HEK293 (cell line): ENCODE measurements around the gene TGFB1.

Source experiments
- GLI2 ChIP-seq: fragments of 450-650 bp; formaldehyde crosslinking; IDR thresholded peaks from 2 replicates; pipeline ENCODE4; 2017; ENCODE audit warnings: missing biosample characterization, missing genetic modification characterization, low read depth, borderline replicate concordance
- KLF9 ChIP-seq: fragments of 450-650 bp; formaldehyde crosslinking; IDR thresholded peaks from 2 replicates; pipeline ENCODE4 v1.5.1; 2016; ENCODE audit warnings: missing biosample characterization, missing genetic modification characterization, low read depth
- SCRT1 ChIP-seq: fragments of 450-650 bp; formaldehyde crosslinking; IDR thresholded peaks from 2 replicates; pipeline ENCODE4 v1.5.1; 2016; ENCODE audit warnings: missing biosample characterization, missing genetic modification characterization, borderline replicate concordance
- ZNF140 ChIP-seq: fragments of 450-650 bp; formaldehyde crosslinking; IDR thresholded peaks from 2 replicates; pipeline ENCODE4 v1.5.1; 2016; ENCODE audit warnings: missing biosample characterization, missing genetic modification characterization
- ZNF174 ChIP-seq: fragments of 450-650 bp; formaldehyde crosslinking; IDR thresholded peaks from 2 replicates; pipeline ENCODE4 v1.5.0; 2017; ENCODE audit warnings: missing biosample characterization, mild to moderate bottlenecking, missing genetic modification characterization
- ZNF214 ChIP-seq: fragments of 450-650 bp; formaldehyde crosslinking; IDR thresholded peaks from 2 replicates; pipeline ENCODE4 v1.5.1; 2017; ENCODE audit warnings: missing biosample characterization, mild to moderate bottlenecking, missing genetic modification characterization, borderline replicate concordance
- ZNF24 ChIP-seq: fragments of 450-650 bp; formaldehyde crosslinking; IDR thresholded peaks from 2 replicates; pipeline ENCODE4 v1.5.1; 2016; ENCODE audit warnings: missing biosample characterization, missing genetic modification characterization
- ZNF302 ChIP-seq: fragments of 450-650 bp; formaldehyde crosslinking; IDR thresholded peaks from 2 replicates; pipeline ENCODE4 v1.5.1; 2016; ENCODE audit warnings: missing biosample characterization, missing genetic modification characterization, low read depth
- ZNF529 ChIP-seq: fragments of 450-650 bp; formaldehyde crosslinking; IDR thresholded peaks from 2 replicates; pipeline ENCODE4 v1.5.1; 2017; ENCODE audit warnings: missing genetic modification characterization, missing biosample characterization; ENCODE audit not compliant: insufficient replicate concordance
- ZNF544 ChIP-seq: fragments of 450-650 bp; formaldehyde crosslinking; IDR thresholded peaks from 2 replicates; pipeline ENCODE4 v1.5.0; 2017; ENCODE audit warnings: missing biosample characterization, missing genetic modification characterization
- ZNF747 ChIP-seq: fragments of 450-650 bp; formaldehyde crosslinking; IDR thresholded peaks from 2 replicates; pipeline ENCODE4 v1.5.1; 2016; ENCODE audit warnings: missing biosample characterization, missing genetic modification characterization
- ZNF837 ChIP-seq: fragments of 450-650 bp; formaldehyde crosslinking; IDR thresholded peaks from 2 replicates; pipeline ENCODE4 v1.5.1; 2016; ENCODE audit warnings: missing biosample characterization, missing genetic modification characterization
- TF ChIP-seq, protein P1 (sequence below): fragments of 450-650 bp; formaldehyde crosslinking; IDR thresholded peaks from 2 replicates; pipeline ENCODE4 v1.5.1; 2017; ENCODE audit warnings: missing biosample characterization, missing genetic modification characterization
- TF ChIP-seq, protein P2 (sequence below): fragments of 450-650 bp; formaldehyde crosslinking; conservative IDR thresholded peaks from 2 replicates; pipeline ENCODE4 v1.5.1; 2016; ENCODE audit warnings: low read depth, missing biosample characterization, missing genetic modification characterization
- TF ChIP-seq, protein P3 (sequence below): fragments of 450-650 bp; formaldehyde crosslinking; IDR thresholded peaks from 2 replicates; pipeline ENCODE4 v1.5.1; 2016; ENCODE audit warnings: missing biosample characterization, missing genetic modification characterization
- TF ChIP-seq, protein P4 (sequence below): fragments of 450-650 bp; formaldehyde crosslinking; IDR thresholded peaks from 2 replicates; pipeline ENCODE4 v1.5.1; 2016; ENCODE audit warnings: missing biosample characterization, missing genetic modification characterization
- TF ChIP-seq, protein P5 (sequence below): fragments of 450-650 bp; formaldehyde crosslinking; IDR thresholded peaks from 2 replicates; pipeline ENCODE4 v1.5.1; 2016; ENCODE audit warnings: missing biosample characterization, missing genetic modification characterization

TGFB1 gene

DNA sequence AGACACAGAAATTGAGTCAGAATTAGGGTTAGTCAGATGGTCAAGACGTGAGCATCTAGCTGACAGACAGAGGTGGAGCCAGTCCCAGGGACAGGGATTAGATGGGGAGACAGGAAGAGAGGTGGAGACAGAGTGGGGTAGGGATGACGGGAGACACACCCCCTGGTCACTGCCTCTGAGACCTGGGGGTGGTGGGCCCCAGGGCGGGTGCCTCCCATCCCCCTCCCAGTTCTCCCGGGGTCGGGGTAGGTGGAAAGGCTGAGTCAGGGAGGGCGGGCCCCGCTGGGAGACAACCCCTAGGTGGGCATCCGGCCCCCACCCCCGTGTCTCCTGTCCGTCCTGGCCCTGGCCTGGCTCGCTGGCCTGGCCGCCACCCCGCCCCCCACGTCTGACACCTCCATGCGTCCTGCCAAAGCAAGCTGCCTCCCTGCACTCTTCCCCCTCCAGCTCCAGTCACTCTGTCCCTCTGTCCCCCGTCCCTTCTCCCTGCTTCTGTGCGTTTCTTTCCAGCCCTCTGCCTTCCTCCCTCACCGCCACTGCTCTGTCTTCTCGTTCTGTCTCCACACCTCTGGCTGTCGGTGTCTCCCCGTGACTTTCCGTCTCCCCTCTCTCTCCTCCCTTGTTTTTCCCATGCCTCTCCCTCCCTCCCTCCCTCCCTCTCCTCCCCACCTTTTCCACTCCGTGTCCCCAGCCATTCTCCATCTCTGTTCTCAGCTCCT lies 28.6 kb downstream of the TGFB1 start (continued):
- TF ChIP-seq SCRT1 (tag by site-specific recombination) (no peak), ZNF837 (tag by site-specific recombination) (no peak), KLF9 (peak; percentile 71), ZNF24 (no peak), ZNF302 (tag by site-specific recombination) (no peak), GLI2 (tag by site-specific recombination) (no peak), ZNF747 (tag by site-specific recombination) (no peak), ZNF544 (no peak), ZNF174 (tag by site-specific recombination) (no peak), ZNF529 (tag by site-specific recombination) (no peak), ZNF214 (no peak), ZNF140 (tag by site-specific recombination) (no peak)
- TF ChIP-seq, protein P1, sequence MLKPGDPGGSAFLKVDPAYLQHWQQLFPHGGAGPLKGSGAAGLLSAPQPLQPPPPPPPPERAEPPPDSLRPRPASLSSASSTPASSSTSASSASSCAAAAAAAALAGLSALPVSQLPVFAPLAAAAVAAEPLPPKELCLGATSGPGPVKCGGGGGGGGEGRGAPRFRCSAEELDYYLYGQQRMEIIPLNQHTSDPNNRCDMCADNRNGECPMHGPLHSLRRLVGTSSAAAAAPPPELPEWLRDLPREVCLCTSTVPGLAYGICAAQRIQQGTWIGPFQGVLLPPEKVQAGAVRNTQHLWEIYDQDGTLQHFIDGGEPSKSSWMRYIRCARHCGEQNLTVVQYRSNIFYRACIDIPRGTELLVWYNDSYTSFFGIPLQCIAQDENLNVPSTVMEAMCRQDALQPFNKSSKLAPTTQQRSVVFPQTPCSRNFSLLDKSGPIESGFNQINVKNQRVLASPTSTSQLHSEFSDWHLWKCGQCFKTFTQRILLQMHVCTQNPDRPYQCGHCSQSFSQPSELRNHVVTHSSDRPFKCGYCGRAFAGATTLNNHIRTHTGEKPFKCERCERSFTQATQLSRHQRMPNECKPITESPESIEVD: no peak
- TF ChIP-seq, protein P2, sequence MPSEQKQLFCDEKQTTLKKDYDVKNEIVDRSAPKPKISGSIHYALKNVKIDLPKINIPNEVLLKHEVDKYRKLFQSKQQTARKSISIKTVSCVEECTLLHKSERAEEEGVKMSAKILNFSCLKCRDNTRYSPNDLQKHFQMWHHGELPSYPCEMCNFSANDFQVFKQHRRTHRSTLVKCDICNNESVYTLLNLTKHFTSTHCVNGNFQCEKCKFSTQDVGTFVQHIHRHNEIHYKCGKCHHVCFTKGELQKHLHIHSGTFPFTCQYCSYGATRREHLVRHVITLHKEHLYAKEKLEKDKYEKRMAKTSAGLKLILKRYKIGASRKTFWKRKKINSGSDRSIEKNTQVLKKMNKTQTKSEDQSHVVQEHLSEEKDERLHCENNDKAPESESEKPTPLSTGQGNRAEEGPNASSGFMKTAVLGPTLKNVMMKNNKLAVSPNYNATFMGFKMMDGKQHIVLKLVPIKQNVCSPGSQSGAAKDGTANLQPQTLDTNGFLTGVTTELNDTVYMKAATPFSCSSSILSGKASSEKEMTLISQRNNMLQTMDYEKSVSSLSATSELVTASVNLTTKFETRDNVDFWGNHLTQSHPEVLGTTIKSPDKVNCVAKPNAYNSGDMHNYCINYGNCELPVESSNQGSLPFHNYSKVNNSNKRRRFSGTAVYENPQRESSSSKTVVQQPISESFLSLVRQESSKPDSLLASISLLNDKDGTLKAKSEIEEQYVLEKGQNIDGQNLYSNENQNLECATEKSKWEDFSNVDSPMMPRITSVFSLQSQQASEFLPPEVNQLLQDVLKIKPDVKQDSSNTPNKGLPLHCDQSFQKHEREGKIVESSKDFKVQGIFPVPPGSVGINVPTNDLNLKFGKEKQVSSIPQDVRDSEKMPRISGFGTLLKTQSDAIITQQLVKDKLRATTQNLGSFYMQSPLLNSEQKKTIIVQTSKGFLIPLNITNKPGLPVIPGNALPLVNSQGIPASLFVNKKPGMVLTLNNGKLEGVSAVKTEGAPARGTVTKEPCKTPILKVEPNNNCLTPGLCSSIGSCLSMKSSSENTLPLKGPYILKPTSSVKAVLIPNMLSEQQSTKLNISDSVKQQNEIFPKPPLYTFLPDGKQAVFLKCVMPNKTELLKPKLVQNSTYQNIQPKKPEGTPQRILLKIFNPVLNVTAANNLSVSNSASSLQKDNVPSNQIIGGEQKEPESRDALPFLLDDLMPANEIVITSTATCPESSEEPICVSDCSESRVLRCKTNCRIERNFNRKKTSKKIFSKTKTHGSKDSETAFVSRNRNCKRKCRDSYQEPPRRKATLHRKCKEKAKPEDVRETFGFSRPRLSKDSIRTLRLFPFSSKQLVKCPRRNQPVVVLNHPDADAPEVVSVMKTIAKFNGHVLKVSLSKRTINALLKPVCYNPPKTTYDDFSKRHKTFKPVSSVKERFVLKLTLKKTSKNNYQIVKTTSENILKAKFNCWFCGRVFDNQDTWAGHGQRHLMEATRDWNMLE (tag by site-specific recombination): no peak
- TF ChIP-seq, protein P3, sequence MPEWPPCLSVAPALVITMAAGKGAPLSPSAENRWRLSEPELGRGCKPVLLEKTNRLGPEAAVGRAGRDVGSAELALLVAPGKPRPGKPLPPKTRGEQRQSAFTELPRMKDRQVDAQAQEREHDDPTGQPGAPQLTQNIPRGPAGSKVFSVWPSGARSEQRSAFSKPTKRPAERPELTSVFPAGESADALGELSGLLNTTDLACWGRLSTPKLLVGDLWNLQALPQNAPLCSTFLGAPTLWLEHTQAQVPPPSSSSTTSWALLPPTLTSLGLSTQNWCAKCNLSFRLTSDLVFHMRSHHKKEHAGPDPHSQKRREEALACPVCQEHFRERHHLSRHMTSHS (tag by site-specific recombination): no peak
- TF ChIP-seq, protein P4, sequence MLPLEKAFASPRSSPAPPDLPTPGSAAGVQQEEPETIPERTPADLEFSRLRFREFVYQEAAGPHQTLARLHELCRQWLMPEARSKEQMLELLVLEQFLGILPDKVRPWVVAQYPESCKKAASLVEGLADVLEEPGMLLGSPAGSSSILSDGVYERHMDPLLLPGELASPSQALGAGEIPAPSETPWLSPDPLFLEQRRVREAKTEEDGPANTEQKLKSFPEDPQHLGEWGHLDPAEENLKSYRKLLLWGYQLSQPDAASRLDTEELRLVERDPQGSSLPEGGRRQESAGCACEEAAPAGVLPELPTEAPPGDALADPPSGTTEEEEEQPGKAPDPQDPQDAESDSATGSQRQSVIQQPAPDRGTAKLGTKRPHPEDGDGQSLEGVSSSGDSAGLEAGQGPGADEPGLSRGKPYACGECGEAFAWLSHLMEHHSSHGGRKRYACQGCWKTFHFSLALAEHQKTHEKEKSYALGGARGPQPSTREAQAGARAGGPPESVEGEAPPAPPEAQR (tag by site-specific recombination): no peak
- TF ChIP-seq, protein P5, sequence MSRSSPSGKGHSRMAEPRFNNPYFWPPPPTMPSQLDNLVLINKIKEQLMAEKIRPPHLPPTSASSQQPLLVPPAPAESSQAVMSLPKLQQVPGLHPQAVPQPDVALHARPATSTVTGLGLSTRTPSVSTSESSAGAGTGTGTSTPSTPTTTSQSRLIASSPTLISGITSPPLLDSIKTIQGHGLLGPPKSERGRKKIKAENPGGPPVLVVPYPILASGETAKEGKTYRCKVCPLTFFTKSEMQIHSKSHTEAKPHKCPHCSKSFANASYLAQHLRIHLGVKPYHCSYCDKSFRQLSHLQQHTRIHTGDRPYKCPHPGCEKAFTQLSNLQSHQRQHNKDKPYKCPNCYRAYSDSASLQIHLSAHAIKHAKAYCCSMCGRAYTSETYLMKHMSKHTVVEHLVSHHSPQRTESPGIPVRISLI (tag by site-specific recombination): no peak
